Measurements from ENCODE around the gene PPRC1.
A peak's percentile ranks its signal among the peaks of the same experiment; 100 is the strongest.

Gene PPRC1

GRCh38 chr10:102119417-102120141 is 13.3 kb upstream of the PPRC1 start:
- DNase-seq (peak; percentile 48), ATAC-seq (ENCODE audit: insufficient read depth, low read depth) (no peak)
- Histone ChIP-seq H4K20me1 (ENCODE audit: insufficient read depth, low read length) (peaks cover 4% of the 10 kb centered on the region; the same call in 1 of the 2 replicates), H3K27ac (ENCODE audit: low read length) (peak overlapping the region; percentile 89), H3K4me1 (ENCODE audit: insufficient read depth, low read length) (peaks cover 65% of the 10 kb centered on the region), H3K36me3 (ENCODE audit: insufficient read depth, low read length) (no peaks in the 10 kb centered on the region), H3K9ac (ENCODE audit: low read depth, low read length) (peak overlapping the region; percentile 89), H3K79me2 (ENCODE audit: insufficient read depth, low read length) (peaks cover 58% of the 10 kb centered on the region), H3K4me3 (ENCODE audit: low read depth in 1 of 2, low read length in 2 of 2) (peak overlapping the region; percentile 63 to 91; a peak in 3 of 4 replicates), H3K9me3 (ENCODE audit: insufficient read depth, low read length, severe bottlenecking) (no peaks in the 10 kb centered on the region), H3K27me3 (ENCODE audit: insufficient read depth, low read length, poor library complexity) (no peaks in the 10 kb centered on the region), H2AFZ (ENCODE audit: low read depth, low read length) (peak overlapping the region; percentile 89), H3K4me2 (ENCODE audit: insufficient read depth, low read length) (peak overlapping the region; percentile 85)
- no peak for TF ChIP-seq CTCF (IDR thresholded peaks at IDR 0.05; ENCODE audit: borderline replicate concordance, extremely low read depth, low read length, poor library complexity, severe bottlenecking)
- TF ChIP-seq EZH2 (IDR thresholded peaks at IDR 0.05; ENCODE audit: borderline replicate concordance, low read depth, low read length, severe bottlenecking) = no peak

GRCh38 chr10:102120142-102120990 is 12.5 kb upstream of the PPRC1 start, which contains the start of gene LDB1:
Gene LDB1 (minus strand): TSS chr10:102120368. CDS start chr10:102120110, 258 bp downstream.
- Histone ChIP-seq H2AFZ (ENCODE audit: low read depth, low read length) (peak within 1 kb of the TSS; percentile 89), H3K4me3 (ENCODE audit: low read depth in 1 of 2, low read length in 2 of 2) (peak within 1 kb of the TSS; percentile 74 to 91), H3K9me3 (ENCODE audit: insufficient read depth, low read length, severe bottlenecking) (no peaks in the 10 kb centered on the region), H4K20me1 (ENCODE audit: insufficient read depth, low read length) (peaks cover 4% of the 10 kb centered on the region; the same call in 1 of the 2 replicates), H3K4me2 (ENCODE audit: insufficient read depth, low read length) (peak within 1 kb of the TSS; percentile 85), H3K4me1 (ENCODE audit: insufficient read depth, low read length) (peaks cover 60% of the 10 kb centered on the region), H3K9ac (ENCODE audit: low read depth, low read length) (peak within 1 kb of the TSS; percentile 89), H3K27ac (ENCODE audit: low read length) (peak within 1 kb of the TSS; percentile 89), H3K36me3 (ENCODE audit: insufficient read depth, low read length) (no peaks in the 10 kb centered on the region), H3K27me3 (ENCODE audit: insufficient read depth, low read length, poor library complexity) (no peaks in the 10 kb centered on the region), H3K79me2 (ENCODE audit: insufficient read depth, low read length) (peaks cover 50% of the 10 kb centered on the region)
- DNase-seq (peak; percentile 85), ATAC-seq (ENCODE audit: insufficient read depth, low read depth) (peak; percentile 64)
- no peak for TF ChIP-seq EZH2 (IDR thresholded peaks at IDR 0.05; ENCODE audit: borderline replicate concordance, low read depth, low read length, severe bottlenecking)
- peak; percentile 15 for TF ChIP-seq CTCF (IDR thresholded peaks at IDR 0.05; ENCODE audit: borderline replicate concordance, extremely low read depth, low read length, poor library complexity, severe bottlenecking)

- Histone ChIP-seq H3K4me2 (ENCODE audit: insufficient read depth, low read length) (peak overlapping the region; percentile 85), H3K36me3 (ENCODE audit: insufficient read depth, low read length) (no peaks in the 10 kb centered on the region), H3K27me3 (ENCODE audit: insufficient read depth, low read length, poor library complexity) (no peaks in the 10 kb centered on the region), H3K4me3 (ENCODE audit: low read depth in 1 of 2, low read length in 2 of 2) (peak overlapping the region; percentile 74 to 91; a peak in 3 of 4 replicates), H3K9me3 (ENCODE audit: insufficient read depth, low read length, severe bottlenecking) (no peaks in the 10 kb centered on the region), H4K20me1 (ENCODE audit: insufficient read depth, low read length) (peaks cover 4% of the 10 kb centered on the region; the same call in 1 of the 2 replicates), H3K9ac (ENCODE audit: low read depth, low read length) (peak overlapping the region; percentile 89), H3K79me2 (ENCODE audit: insufficient read depth, low read length) (peaks cover 44% of the 10 kb centered on the region), H2AFZ (ENCODE audit: low read depth, low read length) (peak overlapping the region; percentile 89), H3K27ac (ENCODE audit: low read length) (peak overlapping the region; percentile 89), H3K4me1 (ENCODE audit: insufficient read depth, low read length) (peaks cover 52% of the 10 kb centered on the region)
- DNase-seq (peak; percentile 57), ATAC-seq (ENCODE audit: insufficient read depth, low read depth) (no peak; the same call in 2 of the 3 replicates)
- TF ChIP-seq EZH2 (IDR thresholded peaks at IDR 0.05; ENCODE audit: borderline replicate concordance, low read depth, low read length, severe bottlenecking) = no peak
- no peak for TF ChIP-seq CTCF (IDR thresholded peaks at IDR 0.05; ENCODE audit: borderline replicate concordance, extremely low read depth, low read length, poor library complexity, severe bottlenecking)
These were observed 11.7 kb upstream of the PPRC1 start for GRCh38 chr10:102120991-102121738.

Measured in DND-41 (cell line).